Smooth muscle cell (in vitro differentiated cells): ENCODE results near the gene ARHGAP45. TPM values are rescaled to one million over a fixed set of nuclear protein-coding genes. Genes with fewer than 3 reads are reported as not detected.

Experiments
- DNase-seq: peaks from one replicate; lab custom pipeline; 2025; ENCODE audit not compliant: unreplicated experiment; lab: John Stamatoyannopoulos, UW
- H2AFZ ChIP-seq: fragments of 200-600 bp; sonication (generic); 2 replicates; pipeline ENCODE4 v1.6.0; 2016; ENCODE audit warnings: antibody characterized with exemption, low read depth, mild to moderate bottlenecking
- H3F3A ChIP-seq: fragments of 200-600 bp; sonication (generic); 2 replicates; pipeline ENCODE4 v1.6.0; 2017; ENCODE audit warnings: antibody characterized with exemption, low read depth
- H3K27ac ChIP-seq: fragments of 200-600 bp; sonication (generic); 2 replicates; pipeline ENCODE4 v1.5.1; 2016; ENCODE audit warnings: low read depth, mild to moderate bottlenecking
- H3K27me3 ChIP-seq: fragments of 200-600 bp; sonication (generic); 2 replicates; pipeline ENCODE4 v1.6.1; 2016; ENCODE audit warnings: low read depth, mild to moderate bottlenecking
- H3K36me3 ChIP-seq: fragments of 200-600 bp; sonication (generic); 2 replicates; pipeline ENCODE4 v1.5.1; 2016; ENCODE audit warnings: low read depth
- H3K4me1 ChIP-seq: fragments of 200-600 bp; sonication (generic); 2 replicates; pipeline ENCODE4 v1.5.1; 2016; ENCODE audit warnings: low read depth
- H3K4me2 ChIP-seq: fragments of 200-600 bp; sonication (generic); 2 replicates; pipeline ENCODE4 v1.6.0; 2016; ENCODE audit warnings: mild to moderate bottlenecking
- H3K4me3 ChIP-seq: fragments of 200-600 bp; sonication (generic); 2 replicates; pipeline ENCODE4 v1.5.1; 2016; ENCODE audit warnings: mild to moderate bottlenecking
- H3K79me2 ChIP-seq: fragments of 200-600 bp; sonication (generic); 2 replicates; pipeline ENCODE4 v1.6.0; 2016; ENCODE audit warnings: low read depth, mild to moderate bottlenecking
- H3K9ac ChIP-seq: fragments of 200-600 bp; sonication (generic); 2 replicates; pipeline ENCODE4 v1.6.0; 2016; ENCODE audit warnings: low read depth
- H3K9me3 ChIP-seq: fragments of 200-600 bp; sonication (generic); replicated peaks from 2 replicates; pipeline ENCODE4 v1.5.1; 2016; ENCODE audit warnings: low read depth
- H4K20me1 ChIP-seq: fragments of 200-600 bp; sonication (generic); 2 replicates; pipeline ENCODE4 v1.6.0; 2016; ENCODE audit warnings: low read depth
- CTCF ChIP-seq: fragments of 200-600 bp; sonication (generic); IDR thresholded peaks from 2 replicates; pipeline ENCODE4 v1.5.1; 2017; ENCODE audit warnings: borderline replicate concordance, mild to moderate bottlenecking, antibody characterized with exemption; ENCODE audit not compliant: insufficient read depth, poor library complexity, severe bottlenecking
- WGBS: methylation state at CpG from one replicate; pipeline ENCODE4 v1.1.7; 2016; ENCODE audit warnings: low lambda C conversion rate; 5-methylcytosine and 5-hydroxymethylcytosine counted together
- polyA plus RNA-seq: library from polyadenylated mRNA; unstranded; fragments of >200 nt; fragmentation: Nextera tagmentation; extraction: Ambion mirVana; gene quantifications from 2 replicates; pipeline ENCODE4 v1.2.1, GENCODE V29; 2016
- total RNA-seq: library from RNA; depleted of rRNA; stranded (reverse); fragments of >200 nt; gene quantifications from 2 replicates; pipeline ENCODE4 v1.2.3, GENCODE V29; 2014

Gene ARHGAP45
- total and polyA plus RNA-seq, 2 experiments from 2014 or later: 4.4 to 8.0 TPM

GRCh38 chr19:1067341-1067957 is 482 bp downstream of the ARHGAP45 start:
- H3F3A ChIP-seq: peaks cover 5% of the 10 kb centered on the region
- H3K27ac ChIP-seq: no peak overlapping the region
- WGBS: 17% methylated on average over 20 of the region's 38 CpGs
- H4K20me1 ChIP-seq: peaks cover 8% of the 10 kb centered on the region
- H3K36me3 ChIP-seq: no peaks in the 10 kb centered on the region
- no peak overlapping the region for H2AFZ ChIP-seq
- TF ChIP-seq CTCF: no peak
- H3K79me2 ChIP-seq: no peaks in the 10 kb centered on the region
- no peak for DNase-seq
- peak overlapping the region; percentile 88 for H3K4me2 ChIP-seq
- no peaks in the 10 kb centered on the region for H3K9me3 ChIP-seq
- peaks cover 6% of the 10 kb centered on the region for H3K4me1 ChIP-seq
- no peak overlapping the region for H3K9ac ChIP-seq
- H3K4me3 ChIP-seq: peak overlapping the region; percentile 47
- H3K27me3 ChIP-seq: peaks cover 39% of the 10 kb centered on the region

- no peak for TF ChIP-seq CTCF
- Histone ChIP-seq H3K4me1 (peaks cover 6% of the 10 kb centered on the region), H3K4me3 (no peak overlapping the region), H4K20me1 (peaks cover 10% of the 10 kb centered on the region), H3K79me2 (no peaks in the 10 kb centered on the region), H3K36me3 (no peaks in the 10 kb centered on the region), H3K4me2 (no peak overlapping the region), H3K27ac (no peak overlapping the region), H3K27me3 (peaks cover 39% of the 10 kb centered on the region), H3F3A (peaks cover 5% of the 10 kb centered on the region), H3K9me3 (no peaks in the 10 kb centered on the region), H2AFZ (no peak overlapping the region), H3K9ac (no peak overlapping the region)
- no peak for DNase-seq
- 94% methylated on average over 41 of the region's 45 CpGs for WGBS
Observed at GRCh38 chr19:1068009-1069001, 1.3 kb downstream of the ARHGAP45 start.

- Histone ChIP-seq H2AFZ (no peak overlapping the region), H3K27ac (no peak overlapping the region), H3F3A (peaks cover 5% of the 10 kb centered on the region), H3K9ac (no peak overlapping the region), H3K36me3 (no peaks in the 10 kb centered on the region), H3K27me3 (peaks cover 39% of the 10 kb centered on the region), H3K79me2 (no peaks in the 10 kb centered on the region), H4K20me1 (peaks cover 10% of the 10 kb centered on the region), H3K4me1 (peaks cover 6% of the 10 kb centered on the region), H3K4me3 (no peak overlapping the region), H3K4me2 (no peak overlapping the region), H3K9me3 (no peaks in the 10 kb centered on the region)
- no peak for DNase-seq
- no peak for TF ChIP-seq CTCF
- 88% methylated on average over 25 of the region's 25 CpGs for WGBS
Observed at GRCh38 chr19:1069009-1069779, 2.2 kb downstream of the ARHGAP45 start.
